ENCODE data around the gene CCDC93. TPM values are rescaled to one million over a fixed set of nuclear protein-coding genes. Genes with fewer than 3 reads are reported as not detected.

CCDC93 gene
- total and polyA plus RNA-seq, 10 of the 15 experiments (the other 5 are each of a cell fraction or from before 2014, with no cell fraction given): 3.6 to 27.2 (median 13.5) TPM

DNA sequence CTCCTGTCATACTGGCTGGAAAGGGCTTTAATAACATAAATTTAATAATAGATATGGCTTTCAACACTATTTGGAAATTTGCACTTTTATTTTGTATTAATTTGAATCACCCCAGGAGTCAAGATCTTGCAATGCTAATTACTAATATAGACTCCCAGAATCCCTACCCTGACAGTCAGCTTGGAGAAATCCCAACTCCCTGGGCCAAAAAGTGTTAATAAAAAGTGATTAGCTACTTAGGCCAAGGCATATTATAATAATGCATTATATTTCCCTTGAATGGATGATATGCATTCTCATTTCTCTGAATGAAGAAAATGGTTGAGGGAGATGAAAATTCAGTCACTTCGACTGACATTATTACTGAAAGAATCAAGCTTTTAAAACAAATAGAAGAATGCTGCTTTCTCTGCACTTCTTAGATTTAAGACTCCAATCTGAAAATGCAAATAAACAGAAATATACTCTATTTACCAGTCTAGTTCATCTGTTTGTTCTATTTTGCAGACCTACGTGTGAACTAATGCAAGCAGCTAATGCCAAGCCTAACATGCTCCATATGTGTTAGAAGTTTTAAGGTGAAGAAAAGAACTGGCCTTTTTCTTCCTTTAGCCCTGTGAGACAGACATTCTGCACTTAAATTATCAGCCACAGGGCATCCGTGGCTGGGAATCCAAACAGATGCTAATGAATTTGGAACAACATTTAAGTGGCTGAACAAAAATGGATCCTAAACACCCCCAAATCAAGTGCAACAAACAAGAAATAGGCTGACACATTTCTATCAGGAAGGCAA, 40.5 kb upstream of the CCDC93 start:
- H3K79me2 ChIP-seq (ENCODE audit: control insufficient read depth, insufficient read depth, low read length): no peaks in the 10 kb centered on the region
- no peak overlapping the region for H3K27ac ChIP-seq (ENCODE audit: control insufficient read depth, insufficient read depth)
- H3K4me1 ChIP-seq (ENCODE audit: control insufficient read depth, insufficient read depth, low read length): peaks cover 24% of the 10 kb centered on the region
- H3K9me3 ChIP-seq (replicated peaks; ENCODE audit: control insufficient read depth, insufficient read depth, low read length): no peaks in the 10 kb centered on the region
- H2AFZ ChIP-seq (ENCODE audit: control insufficient read depth, low read depth, low read length): no peak overlapping the region
- FAIRE-seq (no peak), ATAC-seq (no peak), DNase-seq (ENCODE audit: low read depth, low spot score) (no peak)
- no peak for TF ChIP-seq HDAC2 (IDR thresholded peaks at IDR 0.05)
- no peak for TF ChIP-seq FOS (IDR thresholded peaks at IDR 0.05; ENCODE audit: borderline replicate concordance, extremely low read depth, insufficient read length)
- TF ChIP-seq BMI1 (IDR thresholded peaks at IDR 0.05; ENCODE audit: borderline replicate concordance): no peak
- TF ChIP-seq SMARCA5 (IDR thresholded peaks at IDR 0.05): no peak
- TF ChIP-seq, protein P1, sequence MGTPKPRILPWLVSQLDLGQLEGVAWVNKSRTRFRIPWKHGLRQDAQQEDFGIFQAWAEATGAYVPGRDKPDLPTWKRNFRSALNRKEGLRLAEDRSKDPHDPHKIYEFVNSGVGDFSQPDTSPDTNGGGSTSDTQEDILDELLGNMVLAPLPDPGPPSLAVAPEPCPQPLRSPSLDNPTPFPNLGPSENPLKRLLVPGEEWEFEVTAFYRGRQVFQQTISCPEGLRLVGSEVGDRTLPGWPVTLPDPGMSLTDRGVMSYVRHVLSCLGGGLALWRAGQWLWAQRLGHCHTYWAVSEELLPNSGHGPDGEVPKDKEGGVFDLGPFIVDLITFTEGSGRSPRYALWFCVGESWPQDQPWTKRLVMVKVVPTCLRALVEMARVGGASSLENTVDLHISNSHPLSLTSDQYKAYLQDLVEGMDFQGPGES (IDR thresholded peaks at IDR 0.05): no peak
- no peak for TF ChIP-seq NRF1 (conservative IDR thresholded peaks at IDR 0.05; ENCODE audit: low read depth, low read length)
- TF ChIP-seq, protein P2, sequence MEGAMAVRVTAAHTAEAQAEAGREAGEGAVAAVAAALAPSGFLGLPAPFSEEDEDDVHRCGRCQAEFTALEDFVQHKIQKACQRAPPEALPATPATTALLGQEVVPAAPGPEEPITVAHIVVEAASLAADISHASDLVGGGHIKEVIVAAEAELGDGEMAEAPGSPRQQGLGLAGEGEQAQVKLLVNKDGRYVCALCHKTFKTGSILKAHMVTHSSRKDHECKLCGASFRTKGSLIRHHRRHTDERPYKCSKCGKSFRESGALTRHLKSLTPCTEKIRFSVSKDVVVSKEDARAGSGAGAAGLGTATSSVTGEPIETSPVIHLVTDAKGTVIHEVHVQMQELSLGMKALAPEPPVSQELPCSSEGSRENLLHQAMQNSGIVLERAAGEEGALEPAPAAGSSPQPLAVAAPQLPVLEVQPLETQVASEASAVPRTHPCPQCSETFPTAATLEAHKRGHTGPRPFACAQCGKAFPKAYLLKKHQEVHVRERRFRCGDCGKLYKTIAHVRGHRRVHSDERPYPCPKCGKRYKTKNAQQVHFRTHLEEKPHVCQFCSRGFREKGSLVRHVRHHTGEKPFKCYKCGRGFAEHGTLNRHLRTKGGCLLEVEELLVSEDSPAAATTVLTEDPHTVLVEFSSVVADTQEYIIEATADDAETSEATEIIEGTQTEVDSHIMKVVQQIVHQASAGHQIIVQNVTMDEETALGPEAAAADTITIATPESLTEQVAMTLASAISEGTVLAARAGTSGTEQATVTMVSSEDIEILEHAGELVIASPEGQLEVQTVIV (IDR thresholded peaks at IDR 0.05; ENCODE audit: borderline replicate concordance, partially characterized antibody): no peak
- TF ChIP-seq RCOR1 (conservative IDR thresholded peaks at IDR 0.05; ENCODE audit: low read depth, low read length): no peak
- TF ChIP-seq, protein P3, sequence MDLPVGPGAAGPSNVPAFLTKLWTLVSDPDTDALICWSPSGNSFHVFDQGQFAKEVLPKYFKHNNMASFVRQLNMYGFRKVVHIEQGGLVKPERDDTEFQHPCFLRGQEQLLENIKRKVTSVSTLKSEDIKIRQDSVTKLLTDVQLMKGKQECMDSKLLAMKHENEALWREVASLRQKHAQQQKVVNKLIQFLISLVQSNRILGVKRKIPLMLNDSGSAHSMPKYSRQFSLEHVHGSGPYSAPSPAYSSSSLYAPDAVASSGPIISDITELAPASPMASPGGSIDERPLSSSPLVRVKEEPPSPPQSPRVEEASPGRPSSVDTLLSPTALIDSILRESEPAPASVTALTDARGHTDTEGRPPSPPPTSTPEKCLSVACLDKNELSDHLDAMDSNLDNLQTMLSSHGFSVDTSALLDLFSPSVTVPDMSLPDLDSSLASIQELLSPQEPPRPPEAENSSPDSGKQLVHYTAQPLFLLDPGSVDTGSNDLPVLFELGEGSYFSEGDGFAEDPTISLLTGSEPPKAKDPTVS (IDR thresholded peaks at IDR 0.05; ENCODE audit: low read depth, low read length): no peak
- TF ChIP-seq TCF12 (IDR thresholded peaks at IDR 0.05; ENCODE audit: low read depth, low read length): no peak
- TF ChIP-seq DPF2 (IDR thresholded peaks at IDR 0.05): no peak
- TF ChIP-seq WRNIP1 (IDR thresholded peaks at IDR 0.05; ENCODE audit: borderline replicate concordance, low read depth, low read length): no peak
- TF ChIP-seq, protein P4, sequence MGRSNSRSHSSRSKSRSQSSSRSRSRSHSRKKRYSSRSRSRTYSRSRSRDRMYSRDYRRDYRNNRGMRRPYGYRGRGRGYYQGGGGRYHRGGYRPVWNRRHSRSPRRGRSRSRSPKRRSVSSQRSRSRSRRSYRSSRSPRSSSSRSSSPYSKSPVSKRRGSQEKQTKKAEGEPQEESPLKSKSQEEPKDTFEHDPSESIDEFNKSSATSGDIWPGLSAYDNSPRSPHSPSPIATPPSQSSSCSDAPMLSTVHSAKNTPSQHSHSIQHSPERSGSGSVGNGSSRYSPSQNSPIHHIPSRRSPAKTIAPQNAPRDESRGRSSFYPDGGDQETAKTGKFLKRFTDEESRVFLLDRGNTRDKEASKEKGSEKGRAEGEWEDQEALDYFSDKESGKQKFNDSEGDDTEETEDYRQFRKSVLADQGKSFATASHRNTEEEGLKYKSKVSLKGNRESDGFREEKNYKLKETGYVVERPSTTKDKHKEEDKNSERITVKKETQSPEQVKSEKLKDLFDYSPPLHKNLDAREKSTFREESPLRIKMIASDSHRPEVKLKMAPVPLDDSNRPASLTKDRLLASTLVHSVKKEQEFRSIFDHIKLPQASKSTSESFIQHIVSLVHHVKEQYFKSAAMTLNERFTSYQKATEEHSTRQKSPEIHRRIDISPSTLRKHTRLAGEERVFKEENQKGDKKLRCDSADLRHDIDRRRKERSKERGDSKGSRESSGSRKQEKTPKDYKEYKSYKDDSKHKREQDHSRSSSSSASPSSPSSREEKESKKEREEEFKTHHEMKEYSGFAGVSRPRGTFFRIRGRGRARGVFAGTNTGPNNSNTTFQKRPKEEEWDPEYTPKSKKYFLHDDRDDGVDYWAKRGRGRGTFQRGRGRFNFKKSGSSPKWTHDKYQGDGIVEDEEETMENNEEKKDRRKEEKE (IDR thresholded peaks at IDR 0.05): no peak
- no peak for TF ChIP-seq ZNF217 (IDR thresholded peaks at IDR 0.05)
- WGBS (ENCODE audit: insufficient coverage, insufficient replicate concordance, low lambda C conversion rate, missing lambda C conversion rate): 80% methylated on average over 3 of the region's 3 CpGs
- H3K27me3 ChIP-seq (replicated peaks in 1 of 2; ENCODE audit: control insufficient read depth in 2 of 2, insufficient read depth in 2 of 2, low read length in 1 of 2): no peaks in the 10 kb centered on the region
- no TSS peak for BruUV-seq (replicated peaks)
- in situ Hi-C loops (cut with MboI): no loop called here
- H3K4me3 ChIP-seq: no peak overlapping the region
- no peaks in the 10 kb centered on the region for H3K36me3 ChIP-seq (ENCODE audit: control insufficient read depth in 2 of 2, insufficient read depth in 2 of 2, low read length in 1 of 2)
- H4K20me1 ChIP-seq (ENCODE audit: control insufficient read depth, insufficient read depth): no peaks in the 10 kb centered on the region; the same call in 1 of the 2 replicates
- no peak overlapping the region for H3K4me2 ChIP-seq (ENCODE audit: control insufficient read depth, insufficient read depth)
- intact Hi-C loops (cut with micrococcal nuclease; ENCODE audit: unreplicated experiment): loop anchor here (5.0 kb wide), 1 partner anchor 133 kb away; no protein-coding TSS in a partner anchor
- ChIA-PET POLR2A (interaction anchor here (0.6 kb wide), 1 partner anchor 132 kb away, joined by 3 read pairs; no protein-coding TSS in a partner anchor), CTCF (interaction anchor here (1.0 to 19.8 kb wide), 5 partner anchors 5 to 51 kb away, joined by 3 to 626 read pairs (median 17); partner anchors contain the start of gene INSIG2), RAD21 (ENCODE audit: unreplicated experiment) (interaction anchor here (1.5 to 3.1 kb wide), 3 partner anchors 8 to 238 kb away, joined by 3 to 48 read pairs (median 6); no protein-coding TSS in a partner anchor), SMC1A (ENCODE audit: uncharacterized antibody, unreplicated experiment) (interaction anchor here (0.9 to 11.4 kb wide), 8 partner anchors 5 to 122 kb away, joined by 3 to 358 read pairs (median 5); partner anchors contain the start of gene INSIG2)
- H3K9ac ChIP-seq (ENCODE audit: control insufficient read depth, insufficient read depth, low read length): no peak overlapping the region

Measured in GM12878 (cell line).